NCI-H82 (cell line): ENCODE data around the gene HOMER3.
A peak's percentile ranks its signal among the peaks of the same experiment; 100 is the strongest.
"Not testable (repeated sequence)": the region's sequence is repeated elsewhere in the genome, so short reads cannot be mapped to it uniquely, and the experiment has no call there.

Experiments used
- DNase-seq: peaks from one replicate; lab custom pipeline; 2025; lab: John Stamatoyannopoulos, UW

HOMER3 gene

DNA sequence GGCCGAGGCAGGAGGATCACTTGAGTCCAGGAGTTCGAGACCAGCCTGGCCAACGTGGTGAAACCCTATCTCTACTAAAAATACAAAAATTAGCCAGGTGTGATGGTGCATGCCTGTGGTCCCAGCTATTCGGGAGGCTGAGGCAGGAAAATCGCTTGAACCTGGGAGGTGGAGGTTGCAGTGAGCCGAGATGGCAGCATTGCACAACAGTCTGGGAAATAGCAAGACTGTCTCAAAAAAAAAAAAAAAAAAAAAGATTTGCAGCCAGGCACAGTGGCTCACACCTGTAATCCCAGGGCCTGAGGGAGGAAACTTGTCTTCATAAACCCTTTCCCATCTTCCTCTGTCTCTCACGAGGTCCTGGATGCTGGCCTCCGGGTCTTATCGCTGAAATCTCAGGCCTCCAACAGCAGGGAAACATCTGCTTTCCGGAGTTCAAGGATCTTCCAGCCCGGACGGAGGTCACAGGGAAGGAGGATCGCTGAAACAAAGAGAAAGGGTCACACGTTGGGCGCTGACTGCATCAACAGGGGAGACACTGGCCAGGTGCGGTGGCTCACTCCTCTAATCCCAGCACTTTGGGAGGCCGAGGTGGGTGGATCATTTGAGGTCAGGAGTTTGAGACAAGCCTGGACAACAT lies 11.5 kb upstream of the HOMER3 start:
- DNase-seq: not testable (repeated sequence)

GRCh38 chr19:18951721-18952281 lies 10.8 kb upstream of the HOMER3 start:
- no peak for DNase-seq

GRCh38 chr19:18949858-18950257 lies 8.8 kb upstream of the HOMER3 start:
- DNase-seq: no peak

- no peak for DNase-seq
These were observed 7.9 kb upstream of the HOMER3 start for GRCh38 chr19:18948976-18949356.

GRCh38 chr19:18948075-18948975 lies 7.3 kb upstream of the HOMER3 start:
- DNase-seq: no peak

DNA sequence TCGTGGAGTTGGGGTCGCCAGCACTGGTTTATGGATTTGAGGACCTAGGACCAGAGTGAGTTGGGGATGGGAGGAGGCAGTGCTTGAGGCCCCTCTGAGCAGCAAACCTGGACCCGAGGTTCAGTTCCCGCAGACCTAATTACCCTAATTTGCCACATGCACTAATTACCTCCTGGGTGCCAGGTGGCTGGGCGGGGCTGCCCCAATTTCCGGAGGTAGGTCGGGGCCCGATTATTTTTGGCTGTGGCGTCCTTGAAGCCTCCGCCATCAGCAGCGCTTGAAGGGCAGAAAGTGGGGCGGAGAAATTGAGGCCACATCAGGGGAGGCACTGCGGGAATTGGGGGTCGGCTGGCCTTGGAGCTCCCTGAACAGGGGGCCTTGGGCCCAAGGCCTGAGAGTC lies 5.9 kb upstream of the HOMER3 start:
- DNase-seq: peak; percentile 71

DNA sequence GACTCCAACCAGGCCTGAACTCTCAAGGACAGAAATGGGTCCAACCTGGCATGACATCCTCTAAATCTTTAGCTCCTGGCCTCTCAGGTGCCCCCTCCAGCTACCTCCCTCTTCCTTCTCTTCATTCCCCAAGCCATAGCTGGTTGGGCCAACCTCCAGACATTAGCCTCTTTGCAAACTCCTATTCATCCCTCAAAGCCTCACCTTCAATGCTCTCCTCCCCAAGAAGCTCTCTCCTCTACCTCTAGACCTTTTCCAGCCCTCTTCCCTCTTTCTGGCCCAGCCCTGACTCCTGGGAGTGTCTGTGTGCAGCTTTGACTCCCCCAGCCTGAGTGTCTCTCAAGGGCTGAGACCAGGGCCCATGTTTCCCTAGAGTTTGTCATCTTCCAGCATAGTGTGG lies 5.3 kb upstream of the HOMER3 start:
- DNase-seq: no peak

GRCh38 chr19:18945297-18945696 lies 4.3 kb upstream of the HOMER3 start:
- no peak for DNase-seq

GRCh38 chr19:18943465-18943864 lies 2.4 kb upstream of the HOMER3 start:
- DNase-seq: no peak

- DNase-seq: no peak
These were observed 1.7 kb upstream of the HOMER3 start for GRCh38 chr19:18942692-18943091.

- DNase-seq: no peak
These were observed 774 bp upstream of the HOMER3 start for GRCh38 chr19:18941628-18942354.

GRCh38 chr19:18939922-18940768 lies 872 bp downstream of the HOMER3 start:
- DNase-seq: no peak

- no peak for DNase-seq
These were observed 1.9 kb downstream of the HOMER3 start for GRCh38 chr19:18939163-18939562.

- no peak for DNase-seq
These were observed 7.7 kb downstream of the HOMER3 start for GRCh38 chr19:18933297-18933696.

- peak; percentile 98 for DNase-seq
These were observed 8.7 kb downstream of the HOMER3 start for GRCh38 chr19:18932216-18932841.

DNA sequence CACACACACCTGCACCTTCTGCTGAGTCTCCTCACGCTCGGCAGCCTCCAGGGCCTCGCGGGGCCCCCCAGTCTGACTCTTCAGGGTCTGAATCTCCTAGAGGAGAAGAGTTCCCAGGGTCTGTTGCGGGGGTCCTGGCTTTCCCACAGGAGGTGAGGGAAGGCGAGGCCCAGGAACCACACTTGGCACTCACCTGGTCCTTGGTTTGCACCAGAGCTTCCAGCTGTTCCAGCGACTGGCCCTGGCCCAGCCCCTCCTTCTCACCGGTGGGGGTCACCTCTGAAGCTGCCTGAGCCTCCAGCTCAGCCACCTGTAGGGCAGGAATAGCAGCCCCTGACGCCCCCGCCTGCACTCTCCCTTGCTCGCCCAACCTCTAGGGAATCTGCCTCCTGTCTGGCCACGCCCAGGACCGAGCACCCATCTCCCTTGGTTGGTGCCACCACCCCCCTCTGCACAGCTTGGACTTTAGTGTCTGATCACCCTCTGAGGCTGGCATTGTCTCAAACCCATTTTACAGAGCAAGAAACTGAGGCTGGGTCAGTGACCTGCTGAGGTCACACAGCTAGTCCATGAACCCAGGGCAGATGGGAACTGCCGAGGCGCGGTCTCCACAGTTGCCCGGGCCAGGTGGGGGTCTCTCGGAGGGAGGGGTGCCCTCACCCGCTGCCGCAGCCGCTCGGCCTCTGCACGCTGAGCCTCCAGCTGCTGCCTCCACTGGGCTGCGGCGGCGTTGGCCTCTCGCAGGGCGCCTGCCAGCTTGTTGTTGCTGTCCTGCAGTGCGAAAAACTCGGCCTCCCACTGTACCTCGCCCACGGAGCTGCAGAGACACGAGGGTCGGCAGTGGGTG lies 9.5 kb downstream of the HOMER3 start:
- DNase-seq: no peak

GRCh38 chr19:18929311-18929710 lies 11.7 kb downstream of the HOMER3 start:
- no peak for DNase-seq

GRCh38 chr19:18928018-18928805 lies 12.8 kb downstream of the HOMER3 start:
- no peak for DNase-seq

GRCh38 chr19:18924684-18925213 lies 16.3 kb downstream of the HOMER3 start:
- DNase-seq: no peak
